Placental epithelial cell (primary cell): ENCODE results near the gene PEBP1. TPM values are rescaled to one million over a fixed set of nuclear protein-coding genes. Genes with fewer than 3 reads are reported as not detected.

Source experiments
- total RNA-seq: library from RNA; depleted of rRNA; stranded (reverse); fragments of >200 nt; gene quantifications from 2 replicates; pipeline ENCODE4 v1.2.3, GENCODE V29; 2012

Gene PEBP1
- total RNA-seq: 183 and 243 TPM in 2 replicates

GRCh38 chr12:118135788-118136558 is at the start of gene PEBP1:
TSS of gene PEBP1 (plus strand) at chr12:118136124. CDS start at chr12:118136210, 86 bp downstream.

GRCh38 chr12:118103601-118104382 is 32.1 kb upstream of the PEBP1 start, which contains the start of gene VSIG10:
TSS of gene VSIG10 (minus strand) at chr12:118104011. CDS start at chr12:118103671, 340 bp downstream.

Other genes with a start within 250 kb of the PEBP1 start
- under 0.01 TPM in 2 replicates for gene KSR2, start 167.1 kb upstream of the PEBP1 start, total RNA-seq
- 13.4 and 19.6 TPM in 2 replicates for gene RFC5, start 119.4 kb upstream of the PEBP1 start, total RNA-seq
- 68.7 and 166 TPM in 2 replicates for gene WSB2, start 74.9 kb upstream of the PEBP1 start, total RNA-seq
- 42.4 and 69.1 TPM in 2 replicates for gene VSIG10, start 32.1 kb upstream of the PEBP1 start, total RNA-seq
- gene TAOK3, start 236.8 kb downstream of the PEBP1 start, total RNA-seq: 23.2 and 25.1 TPM in 2 replicates
- 34.5 and 40.5 TPM in 2 replicates for gene SUDS3, start 240.4 kb downstream of the PEBP1 start, total RNA-seq